T-helper 17 cell (primary cell): ENCODE data around the gene PRELP. TPM values are rescaled to one million over a fixed set of nuclear protein-coding genes. Genes with fewer than 3 reads are reported as not detected.
"Not testable (repeated sequence)": the region's sequence is repeated elsewhere in the genome, so short reads cannot be mapped to it uniquely, and the experiment has no call there.

Source experiments
- ATAC-seq: fragments of 150-1000 bp; cut with Tn5 transposase; 2 replicates; pipeline ENCODE4 v1.10.0; 2021; ENCODE audit warnings: mild to moderate bottlenecking, moderate library complexity
- DNase-seq, 3 donors: peaks; one replicate each; pipeline versions ENCODE4 v3.0.0 to v3.0.0-alpha.2; 2020 to 2021
- H3K9me3 ChIP-seq: one replicate; pipeline ENCODE4 v1.7.0; 2013; ENCODE audit warnings: low read length, mild to moderate bottlenecking; ENCODE audit not compliant: control insufficient read depth, poor library complexity, severe bottlenecking
- H3K27ac Mint-ChIP-seq: one replicate; pipeline ENCODE4 v1.8.0; 2022; ENCODE audit warnings: mild to moderate bottlenecking, moderate library complexity, mixed read lengths
- H3K27me3 Mint-ChIP-seq: one replicate; pipeline ENCODE4 v1.8.0; 2022; ENCODE audit warnings: mixed read lengths
- H3K36me3 Mint-ChIP-seq: one replicate; pipeline ENCODE4 v1.8.0; 2022; ENCODE audit warnings: low read depth, mixed read lengths
- H3K4me1 Mint-ChIP-seq: one replicate; pipeline ENCODE4 v1.8.0; 2022; ENCODE audit warnings: mild to moderate bottlenecking, mixed read lengths
- H3K4me3 Mint-ChIP-seq: one replicate; pipeline ENCODE4 v1.8.0; 2022; ENCODE audit warnings: mild to moderate bottlenecking, moderate library complexity, mixed read lengths
- total RNA-seq, 4 donors: library from RNA in 2 of 4; stranded (reverse) in 2 of 4; gene quantifications; one replicate each; pipeline ENCODE4 v1.2.3 and lab custom pipeline; 2022 to 2026

Gene PRELP
- total RNA-seq, 2 donors from 2014 or later, result not detected

GRCh38 chr1:203508463-203509073 is 33.0 kb downstream of the PRELP start:
- DNase-seq (no peak), ATAC-seq (no peak)
- H3K27me3 Mint-ChIP-seq, result peaks cover 20% of the 10 kb centered on the region
- H3K4me1 Mint-ChIP-seq, result peaks cover 13% of the 10 kb centered on the region
- H3K9me3 ChIP-seq, result no peaks in the 10 kb centered on the region
- peaks cover 3% of the 10 kb centered on the region for H3K36me3 Mint-ChIP-seq
- no peak overlapping the region for H3K27ac Mint-ChIP-seq
- H3K4me3 Mint-ChIP-seq, result no peak overlapping the region

- Mint-ChIP-seq H3K4me1 (peaks cover 16% of the 10 kb centered on the region), H3K4me3 (no peak overlapping the region), H3K36me3 (peaks cover 3% of the 10 kb centered on the region), H3K27ac (no peak overlapping the region), H3K27me3 (peaks cover 17% of the 10 kb centered on the region)
- H3K9me3 ChIP-seq, result no peaks in the 10 kb centered on the region
- ATAC-seq (no peak), DNase-seq (no peak)
Measured at GRCh38 chr1:203509135-203509534, 33.5 kb downstream of the PRELP start.

DNA sequence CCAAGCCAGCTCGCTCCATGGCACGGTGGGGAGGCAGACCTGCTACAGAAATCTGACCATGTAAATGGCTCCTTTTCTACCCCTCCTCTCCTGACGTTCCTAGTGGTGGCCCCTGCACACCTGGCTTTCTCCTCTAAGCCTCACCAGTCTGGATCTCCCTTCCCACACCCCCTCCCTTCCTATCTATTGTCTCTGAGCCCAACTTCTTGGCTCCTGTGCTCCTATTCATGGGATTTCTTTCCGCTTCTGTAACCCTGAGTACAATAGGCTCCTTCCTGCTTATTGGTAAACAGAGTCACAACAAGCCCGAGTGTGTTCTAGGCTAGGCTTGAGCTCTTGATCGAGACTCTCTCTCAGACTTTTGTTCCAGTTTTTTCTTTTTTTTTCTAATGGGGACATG is 35.9 kb downstream of the PRELP start:
- DNase-seq (no peak), ATAC-seq (no peak)
- peaks cover 5% of the 10 kb centered on the region for H3K36me3 Mint-ChIP-seq
- H3K9me3 ChIP-seq, result no peaks in the 10 kb centered on the region
- H3K4me3 Mint-ChIP-seq, result no peak overlapping the region
- H3K4me1 Mint-ChIP-seq, result peaks cover 17% of the 10 kb centered on the region
- no peak overlapping the region for H3K27ac Mint-ChIP-seq
- H3K27me3 Mint-ChIP-seq, result peaks cover 31% of the 10 kb centered on the region

DNA sequence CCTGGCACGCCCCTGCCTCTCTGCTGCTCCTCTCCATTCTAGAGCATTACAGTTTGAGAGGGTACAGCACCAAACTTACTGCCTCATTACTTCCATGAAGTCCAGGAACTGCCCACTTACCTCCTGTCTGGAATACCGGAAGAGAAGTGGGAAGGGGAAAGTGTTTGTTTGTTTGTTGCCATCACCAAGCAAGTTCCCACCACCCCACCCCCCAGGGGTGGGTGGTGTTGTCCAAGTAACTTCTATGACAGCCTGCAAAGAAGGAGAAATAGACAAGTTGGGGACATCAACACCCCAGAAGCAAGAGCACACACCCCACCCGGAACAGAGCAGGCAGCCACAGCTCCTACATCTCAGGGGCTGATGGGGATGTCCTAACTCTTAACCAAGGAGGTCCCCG is 36.3 kb downstream of the PRELP start:
- ATAC-seq (no peak), DNase-seq (no peak)
- H3K9me3 ChIP-seq, result no peaks in the 10 kb centered on the region
- Mint-ChIP-seq H3K4me3 (no peak overlapping the region), H3K27me3 (peaks cover 31% of the 10 kb centered on the region), H3K36me3 (peaks cover 5% of the 10 kb centered on the region), H3K4me1 (peaks cover 17% of the 10 kb centered on the region), H3K27ac (no peak overlapping the region)

GRCh38 chr1:203512517-203512847 is 36.9 kb downstream of the PRELP start:
- Mint-ChIP-seq H3K4me1 (peaks cover 20% of the 10 kb centered on the region), H3K27me3 (peaks cover 31% of the 10 kb centered on the region), H3K36me3 (peaks cover 5% of the 10 kb centered on the region), H3K4me3 (peak overlapping the region; percentile 36), H3K27ac (no peak overlapping the region)
- no peaks in the 10 kb centered on the region for H3K9me3 ChIP-seq
- ATAC-seq (no peak), DNase-seq (no peak)

- ATAC-seq, result peak; percentile 41
- Mint-ChIP-seq H3K36me3 (peaks cover 5% of the 10 kb centered on the region), H3K4me1 (peaks cover 21% of the 10 kb centered on the region), H3K27me3 (peaks cover 31% of the 10 kb centered on the region), H3K4me3 (peak overlapping the region; percentile 36), H3K27ac (no peak overlapping the region)
- H3K9me3 ChIP-seq, result no peaks in the 10 kb centered on the region
- DNase-seq, result no peak
Measured at GRCh38 chr1:203512848-203513584, 37.4 kb downstream of the PRELP start.

DNA sequence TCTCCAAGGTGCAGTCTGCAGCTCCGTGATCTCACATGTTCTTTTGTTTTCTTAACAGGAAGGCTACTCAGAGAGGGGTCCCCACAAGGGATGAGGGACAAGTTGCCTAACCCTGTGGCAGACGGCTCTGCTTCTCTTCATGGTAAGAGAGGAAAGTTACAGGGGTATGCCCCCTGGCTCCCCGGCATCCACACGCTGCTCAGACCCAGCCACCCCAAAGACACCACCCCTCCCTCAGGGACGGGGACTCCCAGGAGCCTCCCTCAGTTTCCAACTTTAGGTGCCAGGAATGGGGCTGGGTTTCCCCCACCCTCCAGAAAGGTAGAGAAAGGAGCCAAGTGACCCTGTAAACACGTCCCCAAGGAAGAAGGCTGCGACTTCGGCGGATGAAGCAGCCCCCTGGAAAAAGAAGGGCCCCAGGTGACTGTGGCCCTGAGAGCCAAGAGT is 38.0 kb downstream of the PRELP start:
- no peak for ATAC-seq
- no peak overlapping the region for H3K4me3 Mint-ChIP-seq
- H3K27ac Mint-ChIP-seq, result peak overlapping the region; percentile 24
- H3K9me3 ChIP-seq, result no peaks in the 10 kb centered on the region
- H3K36me3 Mint-ChIP-seq, result peaks cover 5% of the 10 kb centered on the region
- no peak for DNase-seq
- H3K27me3 Mint-ChIP-seq, result peaks cover 31% of the 10 kb centered on the region
- H3K4me1 Mint-ChIP-seq, result peaks cover 21% of the 10 kb centered on the region

DNA sequence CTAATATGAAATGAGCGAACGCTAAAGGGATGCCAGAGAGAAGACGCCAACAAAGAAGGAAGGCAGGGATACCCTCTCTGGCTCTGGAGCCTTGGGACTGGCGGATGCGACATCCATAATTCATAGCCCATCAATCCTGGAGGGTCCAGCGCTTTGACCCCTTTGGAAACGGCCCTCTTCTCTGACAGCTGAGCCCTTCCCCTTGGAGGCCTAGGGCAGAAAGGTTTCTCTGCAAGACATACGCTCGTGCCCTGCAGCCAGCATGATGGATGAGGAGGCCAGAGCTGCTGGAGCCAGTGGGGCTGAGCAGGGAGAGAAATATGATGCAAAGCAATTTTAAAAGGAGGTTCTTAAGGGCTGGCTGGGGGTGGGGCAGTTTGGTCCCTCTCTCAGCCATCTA is 40.6 kb downstream of the PRELP start:
- Mint-ChIP-seq H3K27ac (no peak overlapping the region), H3K27me3 (peaks cover 37% of the 10 kb centered on the region), H3K4me3 (no peak overlapping the region), H3K4me1 (peaks cover 21% of the 10 kb centered on the region), H3K36me3 (peaks cover 5% of the 10 kb centered on the region)
- no peak for DNase-seq
- ATAC-seq, result no peak
- H3K9me3 ChIP-seq, result no peaks in the 10 kb centered on the region

- Mint-ChIP-seq H3K36me3 (peaks cover 5% of the 10 kb centered on the region), H3K27ac (no peak overlapping the region), H3K4me3 (no peak overlapping the region), H3K4me1 (peaks cover 21% of the 10 kb centered on the region), H3K27me3 (peaks cover 33% of the 10 kb centered on the region)
- no peak for DNase-seq
- no peaks in the 10 kb centered on the region for H3K9me3 ChIP-seq
- no peak for ATAC-seq
Measured at GRCh38 chr1:203516906-203517305, 41.3 kb downstream of the PRELP start.

GRCh38 chr1:203517426-203518110 is 42.0 kb downstream of the PRELP start:
- no peak overlapping the region for H3K4me3 Mint-ChIP-seq
- no peak overlapping the region for H3K27ac Mint-ChIP-seq
- H3K4me1 Mint-ChIP-seq, result peaks cover 18% of the 10 kb centered on the region
- no peaks in the 10 kb centered on the region for H3K9me3 ChIP-seq
- ATAC-seq, result no peak
- DNase-seq, result no peak
- H3K36me3 Mint-ChIP-seq, result peaks cover 3% of the 10 kb centered on the region
- H3K27me3 Mint-ChIP-seq, result peaks cover 26% of the 10 kb centered on the region

DNA sequence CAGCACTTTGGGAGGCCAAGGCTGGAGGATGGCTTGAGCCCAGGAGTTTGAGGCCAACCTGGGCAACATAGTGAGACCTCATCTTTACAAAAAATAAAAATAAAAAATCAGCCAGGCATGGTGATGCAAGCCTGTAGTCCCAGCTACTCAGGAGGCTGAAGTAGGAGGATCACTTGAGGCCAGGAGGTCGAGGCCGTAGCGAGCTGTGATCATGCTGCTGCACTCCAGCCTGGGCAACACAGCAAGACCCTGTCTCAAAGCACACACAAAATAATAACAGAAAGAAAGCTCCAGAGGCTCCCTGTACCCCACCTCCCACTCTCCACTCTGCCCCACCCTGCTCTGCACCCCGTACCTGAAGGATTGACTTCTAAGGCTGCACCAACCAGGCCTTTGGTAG is 42.5 kb downstream of the PRELP start:
- ATAC-seq, DNase-seq, H3K36me3 Mint-ChIP-seq, H3K27ac Mint-ChIP-seq, H3K9me3 ChIP-seq, H3K4me3 Mint-ChIP-seq: not testable (repeated sequence)
- Mint-ChIP-seq H3K4me1 (peaks cover 14% of the 10 kb centered on the region), H3K27me3 (peaks cover 20% of the 10 kb centered on the region)

- Mint-ChIP-seq H3K4me1 (peaks cover 13% of the 10 kb centered on the region), H3K27me3 (peaks cover 19% of the 10 kb centered on the region), H3K36me3 (peaks cover 2% of the 10 kb centered on the region), H3K4me3 (no peak overlapping the region), H3K27ac (no peak overlapping the region)
- ATAC-seq (no peak), DNase-seq (no peak)
- H3K9me3 ChIP-seq, result no peaks in the 10 kb centered on the region
Measured at GRCh38 chr1:203518541-203518940, 42.9 kb downstream of the PRELP start.

DNA sequence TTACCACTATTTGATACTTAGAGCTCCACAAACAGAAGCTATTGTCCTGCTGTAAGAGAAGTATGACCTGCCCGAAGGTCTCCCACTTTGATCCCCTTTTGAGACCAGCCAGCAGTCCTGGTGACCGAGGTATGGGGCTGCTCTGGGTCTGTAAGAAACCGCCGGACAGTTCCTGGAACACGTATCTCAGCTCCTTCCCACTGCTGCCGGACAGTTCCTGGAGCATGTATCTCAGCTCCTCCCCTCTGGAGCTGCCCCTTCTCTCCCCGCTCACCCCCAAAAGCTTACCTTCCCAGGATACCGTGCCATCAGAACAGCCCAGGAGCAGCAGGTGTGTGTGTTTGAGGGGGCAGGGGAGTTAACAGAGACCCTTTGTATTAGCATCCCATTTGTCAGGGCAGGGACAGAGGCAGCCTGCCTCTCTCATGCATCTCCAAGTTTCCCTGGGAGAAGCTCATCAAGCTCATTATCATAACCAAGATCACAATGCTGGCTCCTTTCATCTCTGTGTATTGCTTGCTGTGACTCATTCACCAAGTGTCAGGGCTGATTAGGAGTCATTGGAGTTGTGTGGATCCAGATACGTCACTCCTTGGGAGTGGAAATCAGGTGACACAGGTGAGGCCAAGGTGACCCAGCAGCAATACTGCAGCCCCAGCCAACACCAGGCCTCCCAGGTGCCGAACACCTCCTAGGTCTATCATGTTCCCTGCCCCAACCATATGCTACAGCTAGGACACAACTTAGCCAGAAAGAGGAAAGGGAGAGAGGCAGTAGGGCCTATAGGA is 43.6 kb downstream of the PRELP start:
- no peak for ATAC-seq
- no peak for DNase-seq
- Mint-ChIP-seq H3K27me3 (peaks cover 18% of the 10 kb centered on the region), H3K4me1 (peaks cover 9% of the 10 kb centered on the region), H3K27ac (no peak overlapping the region), H3K4me3 (no peak overlapping the region), H3K36me3 (peaks cover 2% of the 10 kb centered on the region)
- no peaks in the 10 kb centered on the region for H3K9me3 ChIP-seq
